Right forelimb (tissue), 1 donor: ENCODE results near the gene TBATA.
A peak's percentile ranks its signal among the peaks of the same experiment; 100 is the strongest.

Experiments
- DNase-seq: peaks from one replicate; pipeline ENCODE4 v3.0.0-alpha.2; 2018

Gene TBATA

DNA sequence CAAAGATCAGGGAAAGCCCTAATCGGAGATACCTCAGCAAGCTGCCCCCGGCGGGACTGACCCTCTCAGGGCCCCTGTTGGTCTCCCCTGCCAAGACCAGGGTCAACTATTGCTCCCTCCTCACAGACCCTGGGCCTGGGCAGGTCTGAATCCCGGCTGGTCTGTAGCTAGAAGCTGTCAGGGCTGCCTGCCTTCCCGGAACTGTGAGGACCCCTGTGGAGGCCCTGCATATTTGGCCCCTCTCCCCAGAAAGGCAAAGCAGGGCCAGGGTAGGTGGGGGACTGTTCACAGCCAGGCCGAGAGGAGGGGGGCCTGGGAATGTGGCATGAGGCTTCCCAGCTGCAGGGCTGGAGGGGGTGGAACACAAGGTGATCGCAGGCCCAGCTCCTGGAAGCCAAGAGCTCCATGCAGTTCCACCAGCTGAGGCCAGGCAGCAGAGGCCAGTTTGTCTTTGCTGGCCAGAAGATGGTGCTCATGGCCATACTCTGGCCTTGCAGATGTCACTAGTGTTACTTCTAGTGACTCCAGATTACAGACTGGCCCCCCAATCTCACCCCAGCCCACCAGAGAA is 24.1 kb downstream of the TBATA start:
- no peak for DNase-seq

DNA sequence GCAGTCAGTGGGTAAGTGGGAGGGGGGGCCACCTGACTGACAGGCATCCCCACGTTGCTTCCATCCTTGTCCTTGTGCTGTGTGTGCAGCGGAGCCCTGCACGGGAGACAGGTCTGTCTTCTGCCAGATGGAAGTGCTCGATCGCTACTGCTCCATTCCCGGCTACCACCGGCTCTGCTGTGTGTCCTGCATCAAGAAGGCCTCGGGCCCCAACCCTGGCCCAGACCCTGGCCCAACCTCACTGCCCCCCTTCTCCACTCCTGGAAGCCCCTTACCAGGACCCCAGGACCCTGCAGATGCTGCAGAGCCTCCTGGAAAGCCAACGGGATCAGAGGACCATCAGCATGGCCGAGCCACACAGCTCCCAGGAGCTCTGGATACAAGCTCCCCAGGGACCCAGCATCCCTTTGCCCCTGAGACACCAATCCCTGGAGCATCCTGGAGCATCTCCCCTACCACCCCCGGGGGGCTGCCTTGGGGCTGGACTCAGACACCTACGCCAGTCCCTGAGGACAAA is 24.8 kb downstream of the TBATA start:
- no peak for DNase-seq

DNA sequence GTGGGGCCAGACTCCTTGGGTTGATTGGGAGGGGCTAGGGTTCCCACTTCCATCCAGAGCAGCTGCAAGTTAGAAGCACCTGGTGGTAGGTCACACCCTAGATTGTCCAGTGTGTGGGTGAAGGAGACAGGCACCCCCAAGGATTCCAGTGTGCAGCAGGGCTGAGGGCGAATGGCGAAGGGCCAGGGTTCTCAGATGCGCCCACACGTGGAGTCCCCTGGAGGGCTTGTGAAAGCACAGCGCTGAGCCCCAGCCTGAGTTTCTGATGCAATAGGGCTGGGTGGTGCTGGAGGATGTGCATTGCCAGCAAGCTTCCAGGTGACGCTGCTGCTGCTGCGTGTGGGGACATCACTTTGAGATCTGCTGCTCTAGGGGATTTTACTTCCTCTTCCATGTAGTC is 25.4 kb downstream of the TBATA start:
- DNase-seq = no peak

DNA sequence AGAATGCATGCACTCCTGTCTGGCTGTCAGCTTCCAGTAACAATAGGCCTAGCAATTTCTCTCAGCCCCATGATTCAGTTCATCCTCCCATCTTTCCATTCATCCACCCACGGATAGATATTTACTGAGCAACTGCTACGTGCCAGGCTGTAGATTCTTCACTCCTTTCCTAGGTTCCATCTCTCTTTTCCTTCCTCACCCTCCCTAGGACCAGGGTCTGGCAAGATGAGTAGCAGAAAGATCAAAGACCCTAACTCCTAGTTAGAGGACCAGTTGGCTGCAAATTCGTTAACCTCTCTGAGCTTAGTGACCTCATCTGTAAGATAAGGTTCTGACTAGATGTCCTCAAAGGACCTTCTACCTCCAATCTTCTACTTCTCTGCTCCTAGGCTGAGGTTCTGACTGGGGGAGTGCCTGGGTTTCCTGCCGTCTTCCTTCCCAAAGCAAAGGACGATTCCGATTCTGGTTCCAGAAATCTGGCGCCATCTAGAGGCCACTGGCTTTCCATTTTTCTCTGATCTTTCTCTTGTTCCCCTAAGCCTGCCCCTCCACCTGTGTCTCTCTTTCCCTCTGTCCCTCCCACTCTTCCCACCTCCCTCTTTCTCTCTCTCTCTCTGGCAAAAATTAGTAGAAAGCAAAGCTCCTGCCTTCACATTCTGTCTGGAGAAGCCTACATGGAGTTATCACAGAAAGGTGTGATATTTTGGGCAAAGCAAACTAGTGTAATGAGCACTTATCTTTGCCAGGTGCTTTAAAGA is 26.2 kb downstream of the TBATA start:
- peak; percentile 87 for DNase-seq

DNA sequence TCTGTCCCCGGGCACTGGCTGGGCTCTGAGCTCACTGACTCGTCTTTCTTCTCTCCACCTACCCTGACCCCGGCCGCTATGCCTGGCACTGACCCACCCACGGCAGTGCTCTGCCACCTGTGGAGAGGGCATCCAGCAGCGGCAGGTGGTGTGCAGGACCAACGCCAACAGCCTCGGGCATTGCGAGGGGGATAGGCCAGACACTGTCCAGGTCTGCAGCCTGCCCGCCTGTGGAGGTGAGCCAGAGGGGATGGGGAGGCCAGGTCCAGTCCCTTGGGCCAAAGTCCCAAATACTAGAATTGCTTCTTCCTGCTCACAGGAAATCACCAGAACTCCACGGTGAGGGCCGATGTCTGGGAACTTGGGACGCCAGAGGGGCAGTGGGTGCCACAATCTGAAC is 27.3 kb downstream of the TBATA start:
- no peak for DNase-seq

DNA sequence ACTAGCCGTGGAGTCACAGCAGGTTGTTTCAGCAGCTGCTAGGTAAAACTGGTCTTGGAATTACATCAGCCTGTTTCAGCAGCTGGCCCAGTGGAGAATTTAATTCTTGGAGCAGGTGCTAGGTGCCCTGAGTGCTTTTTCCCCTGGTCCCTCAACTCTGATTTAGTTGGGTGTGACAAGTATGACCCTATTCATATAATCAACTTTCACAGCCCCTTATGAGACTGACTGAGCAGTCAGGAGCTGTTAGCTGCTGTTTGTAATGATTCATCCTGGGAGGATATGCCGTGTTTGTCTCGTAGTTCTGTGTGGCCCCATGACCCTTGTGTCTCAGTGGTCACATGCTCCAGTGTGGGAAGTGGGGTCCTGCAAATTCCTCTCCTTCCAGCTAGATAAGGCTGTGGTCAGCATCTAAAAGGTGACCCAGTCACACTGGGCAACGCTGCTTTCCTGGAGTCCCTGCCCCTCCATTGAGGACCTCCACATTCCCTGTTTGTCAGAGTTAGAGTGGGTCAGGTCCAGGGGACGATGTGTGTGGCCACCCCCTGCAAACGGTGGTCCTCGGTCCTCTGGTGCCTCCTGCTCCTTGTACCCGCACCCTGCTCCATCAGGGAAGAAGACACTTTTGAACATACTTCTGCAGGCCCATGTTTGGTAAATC is 28.3 kb downstream of the TBATA start:
- no peak for DNase-seq

DNA sequence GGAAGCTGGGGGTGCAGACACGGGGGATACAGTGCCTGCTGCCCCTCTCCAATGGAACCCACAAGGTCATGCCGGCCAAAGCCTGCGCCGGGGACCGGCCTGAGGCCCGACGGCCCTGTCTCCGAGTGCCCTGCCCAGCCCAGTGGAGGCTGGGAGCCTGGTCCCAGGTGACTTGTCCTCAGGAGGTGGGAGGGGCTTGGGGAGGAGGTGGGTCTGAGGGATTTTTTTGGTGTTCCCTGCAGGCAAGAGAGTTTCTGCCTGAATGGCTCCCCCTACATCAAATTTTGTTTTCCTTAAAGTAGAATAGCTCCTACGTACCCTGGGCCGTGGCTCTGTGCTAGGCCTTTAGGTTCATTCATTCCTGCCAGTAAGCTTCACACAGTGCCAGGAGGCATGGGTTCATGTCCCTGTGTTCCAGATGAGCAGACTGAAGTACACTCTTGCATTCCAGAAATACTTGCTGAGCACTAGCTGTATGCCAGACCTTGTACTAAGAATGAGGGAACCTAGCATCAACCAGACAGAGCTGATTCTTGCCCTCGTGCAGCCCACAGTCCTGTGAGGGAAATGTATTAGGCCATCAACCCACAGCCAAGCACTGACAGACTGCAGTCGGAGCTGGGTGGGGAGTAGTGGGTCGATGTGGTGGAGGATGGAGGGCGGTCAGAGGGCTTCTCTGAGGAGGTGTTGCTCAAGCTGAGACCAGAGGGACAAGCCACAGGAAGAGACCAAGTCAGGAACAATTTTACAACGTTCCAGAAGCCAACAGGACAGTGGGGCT is 31.1 kb downstream of the TBATA start:
- DNase-seq = no peak

DNA sequence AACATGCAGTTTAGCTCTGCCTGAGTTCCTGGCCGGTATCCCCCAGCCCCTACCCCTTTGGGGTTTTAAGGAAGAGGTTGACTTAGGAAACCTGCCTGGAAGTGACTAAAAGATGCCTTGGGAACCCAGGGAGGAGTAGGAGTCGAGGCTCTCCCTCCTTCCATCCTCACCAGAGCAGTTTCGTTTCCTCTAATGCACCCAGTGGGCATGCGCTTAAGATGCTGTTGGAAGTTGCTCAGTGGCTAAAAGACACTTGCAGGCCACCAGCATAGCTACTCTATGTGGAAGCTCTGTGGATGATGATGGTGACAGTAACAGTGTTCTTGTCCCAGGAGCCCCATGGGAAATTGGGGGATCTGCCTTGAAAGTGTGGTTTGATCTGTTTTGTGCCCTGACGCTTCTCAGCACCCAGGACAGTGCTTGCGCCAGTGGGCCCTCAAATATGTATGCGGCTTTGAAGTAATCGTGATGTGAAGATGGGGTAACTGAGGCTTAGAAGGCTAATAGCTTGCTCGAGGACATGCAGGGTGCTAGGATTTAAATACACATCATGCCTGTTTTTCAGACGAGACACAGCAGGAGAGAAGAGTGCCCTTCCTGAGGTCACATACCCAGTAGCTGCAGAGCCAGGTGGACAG is 32.0 kb downstream of the TBATA start:
- DNase-seq = no peak

DNA sequence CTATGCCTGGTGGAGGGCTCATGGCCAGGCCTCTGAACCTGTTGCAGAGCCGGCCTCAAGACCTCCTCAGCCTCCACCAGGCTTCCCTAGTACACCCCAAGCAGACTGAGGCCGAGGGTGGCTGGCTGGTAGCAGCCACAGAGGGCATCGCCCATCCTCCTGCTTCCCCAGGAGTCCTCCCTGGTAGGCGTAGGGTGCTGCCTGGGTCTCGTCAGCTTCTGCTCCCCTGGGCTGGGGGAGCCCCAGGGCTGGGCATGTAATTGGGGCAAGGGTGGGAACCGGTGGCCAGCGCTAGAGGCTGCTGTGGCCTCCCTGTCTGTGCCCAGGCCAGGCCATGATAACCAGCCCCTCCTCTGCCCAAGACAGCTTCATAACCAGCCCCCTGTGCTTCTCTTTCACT is 32.6 kb downstream of the TBATA start:
- DNase-seq = no peak

DNA sequence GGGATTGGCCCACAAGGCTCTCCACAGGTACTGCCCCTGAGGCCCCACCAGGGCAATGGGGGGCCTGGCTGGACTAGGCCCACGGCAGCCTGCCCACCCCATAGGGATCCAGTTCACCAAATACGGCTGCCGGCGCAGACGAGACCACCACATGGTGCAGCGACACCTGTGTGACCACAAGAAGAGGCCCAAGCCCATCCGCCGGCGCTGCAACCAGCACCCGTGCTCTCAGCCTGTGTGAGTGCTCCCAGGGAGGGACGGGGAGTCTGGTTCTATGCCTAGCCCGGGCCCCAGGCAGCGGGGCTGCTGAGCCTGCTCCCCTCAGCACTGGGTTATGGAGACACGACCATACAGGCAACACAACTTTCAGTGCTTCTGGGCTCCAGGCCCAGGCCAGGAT is 33.2 kb downstream of the TBATA start:
- DNase-seq = no peak

DNA sequence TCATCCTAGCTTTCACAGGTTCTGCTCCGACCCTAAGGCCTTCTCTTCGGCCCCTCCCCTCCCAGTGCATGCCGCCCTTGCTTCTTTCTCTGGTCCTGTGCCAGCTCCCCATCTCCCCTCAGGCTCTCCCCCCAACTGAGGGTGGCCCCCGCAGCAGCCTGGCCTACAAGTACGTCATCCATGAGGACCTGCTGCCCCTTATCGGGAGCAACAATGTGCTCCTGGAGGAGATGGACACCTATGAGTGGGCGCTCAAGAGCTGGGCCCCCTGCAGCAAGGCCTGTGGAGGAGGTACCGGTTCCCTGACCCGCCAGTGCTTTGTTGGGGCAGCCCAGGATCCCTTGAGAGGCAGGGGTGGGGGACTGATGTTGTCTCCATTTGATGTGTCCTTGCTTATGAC is 33.8 kb downstream of the TBATA start:
- no peak for DNase-seq

DNA sequence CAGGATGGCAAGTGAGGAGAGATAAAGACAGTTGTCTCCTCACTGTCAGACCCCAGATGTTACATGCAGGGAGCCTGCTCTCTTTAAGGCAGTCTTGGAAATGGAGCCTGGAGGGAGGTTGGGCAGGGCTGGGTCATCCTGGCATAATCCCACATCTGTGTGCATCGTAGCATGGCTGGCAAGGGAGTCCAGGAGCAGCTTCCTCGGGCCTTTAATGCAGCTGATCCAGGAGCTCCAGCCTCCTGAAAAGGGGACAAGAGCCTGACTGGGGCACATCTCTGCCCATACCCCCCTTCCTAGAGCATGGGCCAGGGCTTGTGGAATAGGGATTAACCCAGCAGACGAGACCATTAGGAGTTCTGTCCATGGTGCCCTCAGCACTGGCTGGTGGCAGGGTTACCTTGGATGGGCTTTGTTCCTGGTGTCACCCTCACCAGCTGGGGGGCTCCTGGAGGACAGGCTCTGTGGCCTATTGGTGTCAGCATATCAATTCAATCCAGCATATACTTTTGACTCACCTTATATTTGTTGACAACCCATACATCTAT is 34.9 kb downstream of the TBATA start:
- no peak for DNase-seq

DNA sequence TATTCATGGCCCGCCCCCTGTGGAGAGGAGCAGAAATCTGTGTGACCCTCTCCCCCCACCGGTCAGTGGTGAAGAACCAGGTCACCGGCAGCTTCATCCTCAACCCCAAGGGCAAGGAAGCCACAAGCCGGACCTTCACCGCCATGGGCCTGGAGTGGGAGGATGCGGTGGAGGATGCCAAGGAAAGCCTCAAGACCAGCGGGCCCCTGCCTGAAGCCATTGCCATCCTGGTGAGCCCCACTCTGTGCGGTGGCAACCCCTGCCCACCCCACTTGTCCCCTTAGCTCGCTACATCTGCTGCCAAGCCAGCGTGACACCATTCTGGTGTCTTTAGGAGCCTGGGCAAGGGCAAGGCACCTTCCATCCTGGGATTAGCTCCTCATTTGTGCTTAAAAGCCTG is 35.4 kb downstream of the TBATA start:
- no peak for DNase-seq

DNA sequence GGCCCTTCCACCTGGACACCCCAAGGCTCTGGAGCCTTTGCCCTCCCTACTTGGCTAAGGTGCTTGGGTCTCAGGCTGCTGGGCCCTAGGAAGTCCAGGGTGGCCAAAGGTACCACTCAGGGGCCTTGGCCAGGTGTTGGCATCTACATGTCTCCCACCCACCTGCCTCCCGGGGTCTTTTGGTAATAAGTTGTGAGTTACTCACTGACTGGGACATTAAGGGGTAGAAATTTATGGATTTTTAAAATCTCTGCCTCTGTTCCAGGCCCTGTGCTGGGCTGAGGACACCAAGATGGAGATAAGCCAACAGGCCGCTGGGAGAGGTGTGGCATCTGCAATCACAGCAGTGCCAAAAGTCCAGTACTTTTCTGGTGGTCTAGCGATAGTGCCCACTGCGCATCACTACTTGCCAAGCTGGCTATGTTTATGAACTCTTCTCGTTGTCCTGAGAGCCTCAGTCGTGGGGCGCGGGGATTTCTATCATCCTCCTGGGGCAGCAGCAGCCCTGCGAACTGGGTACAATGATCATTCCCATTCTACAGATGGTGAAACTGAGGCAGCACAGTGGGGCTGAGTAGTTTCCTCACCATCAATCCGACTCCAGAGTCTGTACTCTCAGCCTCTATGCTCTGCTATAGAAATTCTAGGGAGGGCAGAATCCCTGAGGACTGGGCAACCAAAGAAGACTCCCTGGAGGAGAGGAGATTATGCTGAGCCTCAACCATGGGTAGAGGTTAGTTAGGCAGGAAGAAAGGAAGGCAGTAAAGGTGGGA is 36.2 kb downstream of the TBATA start:
- no peak for DNase-seq

DNA sequence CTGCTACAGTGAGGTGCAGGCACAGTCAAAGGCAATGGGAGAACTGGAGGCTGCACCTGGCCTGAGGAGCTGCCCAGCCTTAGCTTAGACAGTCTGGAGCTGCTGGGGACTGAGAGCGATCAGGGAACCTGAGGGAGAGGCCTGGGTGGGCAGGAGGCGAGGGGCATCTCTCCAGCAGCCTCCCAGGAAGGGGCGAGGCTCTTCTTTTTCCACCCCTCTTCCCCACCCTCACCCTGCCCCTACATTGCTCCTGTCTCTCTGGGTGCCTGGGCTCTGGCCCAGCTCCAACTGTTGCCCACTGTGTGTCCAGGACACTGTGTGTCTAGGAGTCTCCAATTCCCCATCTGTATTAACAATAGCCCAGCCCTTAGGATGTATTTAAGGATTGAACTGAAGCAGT is 36.9 kb downstream of the TBATA start:
- DNase-seq = no peak

DNA sequence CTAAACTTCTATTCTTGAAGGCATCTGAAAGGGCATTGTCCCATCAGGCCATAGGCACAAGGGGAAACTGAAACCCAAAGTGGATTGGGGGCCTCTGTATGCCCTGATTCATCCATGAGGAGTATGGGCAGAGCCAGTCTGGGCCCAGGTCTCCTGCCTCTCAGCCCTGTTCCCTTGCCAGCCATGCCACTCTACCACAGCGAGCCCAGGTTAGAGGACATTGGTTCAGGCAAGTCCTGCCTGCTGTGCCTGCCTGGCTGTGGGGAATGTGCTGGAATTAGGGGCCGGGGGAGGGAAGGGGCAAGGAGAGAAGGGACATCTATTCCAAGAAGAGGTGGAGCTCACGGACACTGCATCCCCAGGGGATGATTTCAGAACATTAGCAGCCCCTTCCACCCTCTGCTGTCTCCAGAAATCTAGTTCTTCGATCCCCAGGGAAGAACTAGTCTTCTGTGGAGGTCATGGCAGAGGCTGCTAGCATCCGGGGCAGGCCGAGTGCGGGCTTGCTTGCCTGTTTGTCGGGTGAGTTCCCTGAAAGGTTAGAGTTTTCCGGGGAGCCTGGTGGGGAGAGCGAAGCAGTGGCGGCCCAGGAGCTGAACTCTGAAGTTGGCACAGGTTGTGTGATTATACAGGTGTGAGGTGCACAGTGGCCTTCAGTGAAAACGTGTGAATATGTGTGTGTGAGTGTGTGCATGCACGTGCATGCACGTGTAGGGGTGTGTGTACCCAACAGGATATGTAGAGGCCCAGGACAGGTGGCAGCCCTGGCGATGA is 37.8 kb downstream of the TBATA start:
- no peak for DNase-seq

DNA sequence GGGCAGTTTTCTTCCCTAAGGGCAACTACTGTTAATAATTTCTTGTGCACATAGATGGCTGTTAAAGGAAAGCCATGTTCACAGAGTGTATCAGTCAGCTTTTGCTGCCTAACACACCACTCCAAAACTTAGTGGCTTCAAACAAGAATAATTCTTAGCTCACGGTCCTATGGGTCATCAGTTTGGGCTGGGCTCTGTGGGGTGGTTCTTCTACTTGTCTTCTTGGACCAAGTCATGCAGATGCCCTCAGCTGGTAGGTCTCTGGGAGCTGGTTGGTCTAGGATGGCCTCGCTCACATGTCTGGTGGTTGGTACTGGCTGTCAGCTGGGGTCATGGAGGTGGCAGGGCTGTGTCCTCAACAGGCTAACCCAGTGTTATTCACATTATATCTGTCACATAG is 39.6 kb downstream of the TBATA start:
- no peak for DNase-seq

DNA sequence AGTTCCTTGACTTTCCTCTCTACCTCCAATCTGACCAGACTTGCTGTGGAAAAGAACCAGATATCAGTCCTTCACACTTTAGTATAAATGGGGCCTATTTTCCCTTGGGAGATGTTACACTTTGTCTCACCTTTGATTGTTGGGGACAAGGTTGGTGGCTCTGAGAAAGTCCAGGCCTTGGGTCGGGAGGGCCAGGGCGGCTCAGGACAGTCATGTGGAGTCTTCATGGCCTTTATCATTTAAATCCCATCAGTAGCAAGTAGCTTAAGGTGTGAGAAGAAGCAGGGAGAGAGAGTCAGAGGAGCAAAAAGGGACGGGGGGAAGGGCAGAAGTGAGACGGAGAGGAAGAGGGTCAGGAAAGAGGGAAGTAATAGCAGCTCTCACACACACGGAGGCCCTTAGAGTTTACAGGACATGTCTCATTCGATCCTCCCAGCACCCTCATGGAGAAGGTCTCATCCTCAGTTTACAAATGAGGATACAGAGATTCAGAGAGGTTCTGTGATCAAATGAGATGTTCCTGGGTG is 40.5 kb downstream of the TBATA start:
- DNase-seq = no peak

DNA sequence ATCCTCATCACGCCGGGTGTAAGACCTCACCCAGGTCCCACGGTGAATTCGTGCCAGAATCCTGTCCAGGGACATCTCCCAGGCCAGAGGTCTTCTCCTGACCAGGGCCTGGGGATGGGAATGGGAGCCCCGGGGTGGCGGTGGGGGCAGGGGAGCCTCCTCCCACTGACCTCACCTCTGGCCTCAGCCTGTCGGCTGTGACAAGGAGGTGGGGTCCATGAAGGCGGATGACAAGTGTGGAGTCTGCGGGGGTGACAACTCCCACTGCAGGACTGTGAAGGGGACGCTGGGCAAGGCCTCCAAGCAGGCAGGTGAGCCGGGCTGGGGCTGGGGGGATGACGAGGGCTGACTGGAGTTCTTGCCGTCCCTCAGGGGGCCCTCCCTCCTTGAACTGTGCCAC is 41.3 kb downstream of the TBATA start:
- DNase-seq = no peak

DNA sequence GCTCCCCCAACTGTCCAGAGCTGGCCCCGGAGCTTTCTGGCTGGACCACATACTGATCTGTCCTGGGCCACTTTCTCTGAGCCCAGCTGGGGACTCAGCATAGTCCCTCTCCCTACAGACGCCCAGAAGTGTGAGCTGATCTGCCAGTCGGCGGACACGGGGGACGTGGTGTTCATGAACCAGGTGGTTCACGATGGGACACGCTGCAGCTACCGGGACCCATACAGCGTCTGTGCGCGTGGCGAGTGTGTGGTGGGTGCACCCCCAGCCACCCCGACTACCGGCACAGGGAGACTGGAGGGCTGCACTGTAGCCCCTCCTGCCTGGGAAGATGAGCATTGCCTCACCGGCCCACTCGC is 41.8 kb downstream of the TBATA start:
- no peak for DNase-seq
